Femur (tissue), 1 donor: ENCODE results near the gene ACOT6.
"Not testable (repeated sequence)": the region's sequence is repeated elsewhere in the genome, so short reads cannot be mapped to it uniquely, and the experiment has no call there.

Experiments used
- DNase-seq: peaks from one replicate; pipeline ENCODE4 v3.0.0-alpha.2; 2017

The ACOT6 gene

GRCh38 chr14:73612339-73613045 lies at the start of gene ACOT6:
TSS of gene ACOT6 (plus strand) at chr14:73612517. CDS start at chr14:73612572, 55 bp downstream.
- peak; percentile 87 for DNase-seq

- not testable (repeated sequence) for DNase-seq
Measured at GRCh38 chr14:73562696-73563095, 49.6 kb upstream of the ACOT6 start.

GRCh38 chr14:73566431-73566830 lies 45.9 kb upstream of the ACOT6 start:
- DNase-seq = not testable (repeated sequence)

GRCh38 chr14:73566935-73567334 lies 45.4 kb upstream of the ACOT6 start:
- not testable (repeated sequence) for DNase-seq

GRCh38 chr14:73567358-73567757 lies 45.0 kb upstream of the ACOT6 start:
- no peak for DNase-seq

- no peak for DNase-seq
Measured at GRCh38 chr14:73567951-73568885, 44.1 kb upstream of the ACOT6 start.

GRCh38 chr14:73568886-73569184 lies 43.5 kb upstream of the ACOT6 start:
- not testable (repeated sequence) for DNase-seq

- DNase-seq = peak; percentile 89
Measured at GRCh38 chr14:73569185-73569958, 42.9 kb upstream of the ACOT6 start, which contains the start of gene ACOT2. TSS of gene ACOT2 (plus strand) at chr14:73569213. CDS start at chr14:73569241, 28 bp downstream.

GRCh38 chr14:73570913-73571312 lies 41.4 kb upstream of the ACOT6 start:
- DNase-seq = peak; percentile 46

GRCh38 chr14:73573034-73573433 lies 39.3 kb upstream of the ACOT6 start:
- not testable (repeated sequence) for DNase-seq

GRCh38 chr14:73573740-73574139 lies 38.6 kb upstream of the ACOT6 start:
- DNase-seq = not testable (repeated sequence)

GRCh38 chr14:73574251-73574650 lies 38.1 kb upstream of the ACOT6 start:
- not testable (repeated sequence) for DNase-seq

- DNase-seq = no peak
Measured at GRCh38 chr14:73576391-73576790, 35.9 kb upstream of the ACOT6 start.

GRCh38 chr14:73577214-73577613 lies 35.1 kb upstream of the ACOT6 start:
- DNase-seq = not testable (repeated sequence)

- DNase-seq = not testable (repeated sequence)
Measured at GRCh38 chr14:73582102-73582979, 30.0 kb upstream of the ACOT6 start.

GRCh38 chr14:73588695-73589094 lies 23.6 kb upstream of the ACOT6 start:
- no peak for DNase-seq

GRCh38 chr14:73589116-73589515 lies 23.2 kb upstream of the ACOT6 start:
- no peak for DNase-seq

GRCh38 chr14:73590673-73591004 lies 21.7 kb upstream of the ACOT6 start:
- not testable (repeated sequence) for DNase-seq

GRCh38 chr14:73591690-73592449 lies 20.4 kb upstream of the ACOT6 start, which contains the start of gene ACOT4:
TSS of gene ACOT4 (plus strand) at chr14:73591873. CDS start at chr14:73591960, 87 bp downstream.
- DNase-seq = peak; percentile 35

- DNase-seq = no peak
Measured at GRCh38 chr14:73594491-73594890, 17.8 kb upstream of the ACOT6 start.

GRCh38 chr14:73599499-73599898 lies 12.8 kb upstream of the ACOT6 start:
- DNase-seq = no peak
